ENCODE data around the gene GDF10.

GDF10 gene

GRCh38 chr10:47331954-47332353, 32.0 kb downstream of the GDF10 start:
- H3K18ac ChIP-seq (ENCODE audit: low read length) = no peak overlapping the region
- H3K79me2 ChIP-seq (ENCODE audit: control insufficient read depth, insufficient read depth, low read length) = no peaks in the 10 kb centered on the region
- H3K4me3 ChIP-seq (ENCODE audit: low read length) = no peak overlapping the region
- no peak for DNase-seq
- H3K23ac ChIP-seq (ENCODE audit: low read length) = no peak overlapping the region
- no peak overlapping the region for H3K27ac ChIP-seq (ENCODE audit: low read depth, low read length)
- H3K4me1 ChIP-seq (ENCODE audit: control insufficient read depth, low read depth, low read length) = no peaks in the 10 kb centered on the region
- WGBS (ENCODE audit: extremely low coverage, insufficient coverage, low lambda C conversion rate) = no CpG with 5 or more reads among the region's 7 CpGs
- H2AK5ac ChIP-seq (ENCODE audit: low read length) = no peak overlapping the region
- H4K8ac ChIP-seq (ENCODE audit: low read depth, low read length) = no peak overlapping the region
- H2BK15ac ChIP-seq (replicated peaks; ENCODE audit: low read depth) = no peak overlapping the region
- no peak overlapping the region for H3K56ac ChIP-seq (ENCODE audit: low read length)
- H4K5ac ChIP-seq (ENCODE audit: low read length) = no peak overlapping the region
- no peak overlapping the region for H2BK5ac ChIP-seq (ENCODE audit: low read length)
- no peaks in the 10 kb centered on the region for H3K36me3 ChIP-seq (ENCODE audit: control insufficient read depth, insufficient read depth, low read length)
- H3K9ac ChIP-seq (ENCODE audit: low read length) = no peak overlapping the region
- H3K4ac ChIP-seq (ENCODE audit: low read depth, low read length) = no peak overlapping the region
- no peaks in the 10 kb centered on the region for H3K79me1 ChIP-seq (ENCODE audit: low read length)
- no peak overlapping the region for H2BK120ac ChIP-seq (ENCODE audit: low read depth, low read length)
- no peak overlapping the region for H3K4me2 ChIP-seq (ENCODE audit: low read length)
- H3K27me3 ChIP-seq (ENCODE audit: insufficient read depth, low read length, poor library complexity) = no peaks in the 10 kb centered on the region

- H3K23ac ChIP-seq (ENCODE audit: low read length) = no peak overlapping the region
- no peak for DNase-seq
- no peak overlapping the region for H2BK5ac ChIP-seq (ENCODE audit: low read length)
Measured at GRCh38 chr10:47332371-47332770, 32.4 kb downstream of the GDF10 start.

GRCh38 chr10:47332946-47333345, 32.9 kb downstream of the GDF10 start:
- Histone ChIP-seq H3K36me3 (ENCODE audit: control insufficient read depth, insufficient read depth, low read length) (no peaks in the 10 kb centered on the region), H3K79me2 (ENCODE audit: control insufficient read depth, insufficient read depth, low read length) (no peaks in the 10 kb centered on the region), H3K27me3 (ENCODE audit: insufficient read depth, low read length, poor library complexity) (no peaks in the 10 kb centered on the region), H3K56ac (ENCODE audit: low read length) (no peak overlapping the region), H2BK5ac (ENCODE audit: low read length) (no peak overlapping the region), H2BK15ac (replicated peaks; ENCODE audit: low read depth) (no peak overlapping the region), H3K4me1 (ENCODE audit: control insufficient read depth, low read depth, low read length) (no peaks in the 10 kb centered on the region), H4K5ac (ENCODE audit: low read length) (no peak overlapping the region), H3K9ac (ENCODE audit: low read length) (no peak overlapping the region), H2AK5ac (ENCODE audit: low read length) (no peak overlapping the region), H3K4me2 (ENCODE audit: low read length) (no peak overlapping the region), H3K23ac (ENCODE audit: low read length) (no peak overlapping the region), H3K79me1 (ENCODE audit: low read length) (no peaks in the 10 kb centered on the region), H3K4me3 (ENCODE audit: low read length) (no peak overlapping the region), H4K8ac (ENCODE audit: low read depth, low read length) (no peak overlapping the region), H3K4ac (ENCODE audit: low read depth, low read length) (no peak overlapping the region), H2BK120ac (ENCODE audit: low read depth, low read length) (no peak overlapping the region), H3K27ac (ENCODE audit: low read depth, low read length) (no peak overlapping the region), H3K18ac (ENCODE audit: low read length) (no peak overlapping the region)
- no CpG with 5 or more reads among the region's 3 CpGs for WGBS (ENCODE audit: extremely low coverage, insufficient coverage, low lambda C conversion rate)
- no peak for DNase-seq

More at GRCh38 chr10:47332371-47332770, 32.4 kb downstream of the GDF10 start:
- H3K18ac ChIP-seq (ENCODE audit: low read length) = no peak overlapping the region
- H3K4me3 ChIP-seq (ENCODE audit: low read length) = no peak overlapping the region
- H3K27me3 ChIP-seq (ENCODE audit: insufficient read depth, low read length, poor library complexity) = no peaks in the 10 kb centered on the region
- H3K36me3 ChIP-seq (ENCODE audit: control insufficient read depth, insufficient read depth, low read length) = no peaks in the 10 kb centered on the region
- H4K5ac ChIP-seq (ENCODE audit: low read length) = no peak overlapping the region
- H3K56ac ChIP-seq (ENCODE audit: low read length) = no peak overlapping the region
- no peak overlapping the region for H2BK120ac ChIP-seq (ENCODE audit: low read depth, low read length)
- H2AK5ac ChIP-seq (ENCODE audit: low read length) = no peak overlapping the region
- H3K27ac ChIP-seq (ENCODE audit: low read depth, low read length) = no peak overlapping the region
- no peak overlapping the region for H3K4me2 ChIP-seq (ENCODE audit: low read length)
- no peaks in the 10 kb centered on the region for H3K79me2 ChIP-seq (ENCODE audit: control insufficient read depth, insufficient read depth, low read length)
- H3K4ac ChIP-seq (ENCODE audit: low read depth, low read length) = no peak overlapping the region
- H2BK15ac ChIP-seq (replicated peaks; ENCODE audit: low read depth) = no peak overlapping the region
- no peaks in the 10 kb centered on the region for H3K79me1 ChIP-seq (ENCODE audit: low read length)
- no peaks in the 10 kb centered on the region for H3K4me1 ChIP-seq (ENCODE audit: control insufficient read depth, low read depth, low read length)
- no peak overlapping the region for H4K8ac ChIP-seq (ENCODE audit: low read depth, low read length)
- no peak overlapping the region for H3K9ac ChIP-seq (ENCODE audit: low read length)
- WGBS (ENCODE audit: extremely low coverage, insufficient coverage, low lambda C conversion rate) = no CpG with 5 or more reads among the region's 3 CpGs

GRCh38 chr10:47333532-47333931, 33.5 kb downstream of the GDF10 start:
- no peak overlapping the region for H3K18ac ChIP-seq (ENCODE audit: low read length)
- H2AK5ac ChIP-seq (ENCODE audit: low read length) = no peak overlapping the region
- no peak overlapping the region for H3K4me3 ChIP-seq (ENCODE audit: low read length)
- no peak overlapping the region for H3K56ac ChIP-seq (ENCODE audit: low read length)
- WGBS (ENCODE audit: extremely low coverage, insufficient coverage, low lambda C conversion rate) = 100% methylated on average over 3 of the region's 6 CpGs
- no peak overlapping the region for H4K5ac ChIP-seq (ENCODE audit: low read length)
- no peaks in the 10 kb centered on the region for H3K27me3 ChIP-seq (ENCODE audit: insufficient read depth, low read length, poor library complexity)
- no peak overlapping the region for H3K9ac ChIP-seq (ENCODE audit: low read length)
- no peak for DNase-seq
- H3K4ac ChIP-seq (ENCODE audit: low read depth, low read length) = no peak overlapping the region
- H3K79me2 ChIP-seq (ENCODE audit: control insufficient read depth, insufficient read depth, low read length) = no peaks in the 10 kb centered on the region
- H3K4me1 ChIP-seq (ENCODE audit: control insufficient read depth, low read depth, low read length) = no peaks in the 10 kb centered on the region
- no peak overlapping the region for H3K23ac ChIP-seq (ENCODE audit: low read length)
- H3K36me3 ChIP-seq (ENCODE audit: control insufficient read depth, insufficient read depth, low read length) = no peaks in the 10 kb centered on the region
- H3K4me2 ChIP-seq (ENCODE audit: low read length) = no peak overlapping the region
- H2BK15ac ChIP-seq (replicated peaks; ENCODE audit: low read depth) = no peak overlapping the region
- no peak overlapping the region for H4K8ac ChIP-seq (ENCODE audit: low read depth, low read length)
- H2BK120ac ChIP-seq (ENCODE audit: low read depth, low read length) = no peak overlapping the region
- no peak overlapping the region for H2BK5ac ChIP-seq (ENCODE audit: low read length)
- no peaks in the 10 kb centered on the region for H3K79me1 ChIP-seq (ENCODE audit: low read length)
- H3K27ac ChIP-seq (ENCODE audit: low read depth, low read length) = no peak overlapping the region

- Histone ChIP-seq H3K56ac (ENCODE audit: low read length) (no peak overlapping the region), H2BK5ac (ENCODE audit: low read length) (no peak overlapping the region), H3K27me3 (ENCODE audit: insufficient read depth, low read length, poor library complexity) (no peaks in the 10 kb centered on the region), H3K9ac (ENCODE audit: low read length) (no peak overlapping the region), H3K4me3 (ENCODE audit: low read length) (no peak overlapping the region), H2BK120ac (ENCODE audit: low read depth, low read length) (no peak overlapping the region), H4K8ac (ENCODE audit: low read depth, low read length) (no peak overlapping the region), H3K4ac (ENCODE audit: low read depth, low read length) (no peak overlapping the region), H3K36me3 (ENCODE audit: control insufficient read depth, insufficient read depth, low read length) (no peaks in the 10 kb centered on the region), H3K23ac (ENCODE audit: low read length) (no peak overlapping the region), H2BK15ac (replicated peaks; ENCODE audit: low read depth) (no peak overlapping the region), H2AK5ac (ENCODE audit: low read length) (no peak overlapping the region), H3K4me2 (ENCODE audit: low read length) (no peak overlapping the region), H3K4me1 (ENCODE audit: control insufficient read depth, low read depth, low read length) (no peaks in the 10 kb centered on the region), H3K18ac (ENCODE audit: low read length) (no peak overlapping the region), H4K5ac (ENCODE audit: low read length) (no peak overlapping the region), H3K79me1 (ENCODE audit: low read length) (no peaks in the 10 kb centered on the region), H3K27ac (ENCODE audit: low read depth, low read length) (no peak overlapping the region), H3K79me2 (ENCODE audit: control insufficient read depth, insufficient read depth, low read length) (no peaks in the 10 kb centered on the region)
- DNase-seq = no peak
- WGBS (ENCODE audit: extremely low coverage, insufficient coverage, low lambda C conversion rate) = no CpG with 5 or more reads among the region's 8 CpGs
Measured at GRCh38 chr10:47334466-47335295, 34.7 kb downstream of the GDF10 start.

- Histone ChIP-seq H4K5ac (ENCODE audit: low read length) (no peak overlapping the region), H2AK5ac (ENCODE audit: low read length) (no peak overlapping the region), H2BK5ac (ENCODE audit: low read length) (no peak overlapping the region), H3K27ac (ENCODE audit: low read depth, low read length) (no peak overlapping the region), H3K9ac (ENCODE audit: low read length) (no peak overlapping the region), H3K79me2 (ENCODE audit: control insufficient read depth, insufficient read depth, low read length) (no peaks in the 10 kb centered on the region), H3K18ac (ENCODE audit: low read length) (no peak overlapping the region), H3K4me1 (ENCODE audit: control insufficient read depth, low read depth, low read length) (no peaks in the 10 kb centered on the region), H3K36me3 (ENCODE audit: control insufficient read depth, insufficient read depth, low read length) (no peaks in the 10 kb centered on the region), H2BK120ac (ENCODE audit: low read depth, low read length) (no peak overlapping the region), H3K79me1 (ENCODE audit: low read length) (no peaks in the 10 kb centered on the region), H3K56ac (ENCODE audit: low read length) (no peak overlapping the region), H3K4ac (ENCODE audit: low read depth, low read length) (no peak overlapping the region), H2BK15ac (replicated peaks; ENCODE audit: low read depth) (no peak overlapping the region), H3K23ac (ENCODE audit: low read length) (no peak overlapping the region), H3K27me3 (ENCODE audit: insufficient read depth, low read length, poor library complexity) (no peaks in the 10 kb centered on the region), H3K4me2 (ENCODE audit: low read length) (no peak overlapping the region), H4K8ac (ENCODE audit: low read depth, low read length) (no peak overlapping the region), H3K4me3 (ENCODE audit: low read length) (no peak overlapping the region)
- no CpG with 5 or more reads among the region's 5 CpGs for WGBS (ENCODE audit: extremely low coverage, insufficient coverage, low lambda C conversion rate)
- no peak for DNase-seq
Measured at GRCh38 chr10:47335906-47336305, 35.9 kb downstream of the GDF10 start.
